KOPT-K1 (cell line): ENCODE results near the gene GMDS.

Source experiments
- H3K27ac ChIP-seq: fragments of 200-600 bp; sonication (generic); 2 replicates; pipeline ENCODE4 v1.5.1; 2016; ENCODE audit warnings: antibody characterized with exemption, mild to moderate bottlenecking, low read depth, low read length; ENCODE audit not compliant: poor library complexity, severe bottlenecking
- H3K36me3 ChIP-seq: fragments of 200-600 bp; sonication (generic); 2 replicates; pipeline ENCODE4 v1.5.1; 2017; ENCODE audit warnings: antibody characterized with exemption, mild to moderate bottlenecking, low read length, moderate library complexity; ENCODE audit not compliant: insufficient read depth
- H3K9me3 ChIP-seq: fragments of 200-600 bp; sonication (generic); 2 replicates; pipeline ENCODE4 v1.5.1; 2017; ENCODE audit warnings: antibody characterized with exemption, low read length, mild to moderate bottlenecking; ENCODE audit not compliant: insufficient read depth, poor library complexity, severe bottlenecking

Gene GMDS

DNA sequence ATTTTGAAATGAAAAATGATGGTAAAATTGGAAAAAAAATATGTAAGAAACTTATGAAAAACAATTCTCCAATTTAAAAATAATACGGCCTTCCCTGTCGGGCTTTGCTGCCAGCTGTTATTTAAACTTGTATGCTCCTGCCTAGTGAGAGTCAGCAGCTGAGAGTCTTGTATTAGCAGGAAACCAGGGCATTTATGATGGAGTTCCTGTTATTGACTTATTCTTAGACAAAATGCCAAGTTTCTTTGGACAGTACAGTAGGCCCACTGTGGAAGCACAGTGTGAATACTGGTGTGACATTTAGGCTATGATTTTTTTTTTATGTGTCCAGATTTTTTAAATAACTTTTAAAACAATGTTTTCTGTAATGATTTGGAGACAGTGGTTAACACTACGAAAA is 42.1 kb downstream of the GMDS start:
- H3K27ac ChIP-seq = no peak overlapping the region
- H3K36me3 ChIP-seq = no peaks in the 10 kb centered on the region
- no peaks in the 10 kb centered on the region for H3K9me3 ChIP-seq

DNA sequence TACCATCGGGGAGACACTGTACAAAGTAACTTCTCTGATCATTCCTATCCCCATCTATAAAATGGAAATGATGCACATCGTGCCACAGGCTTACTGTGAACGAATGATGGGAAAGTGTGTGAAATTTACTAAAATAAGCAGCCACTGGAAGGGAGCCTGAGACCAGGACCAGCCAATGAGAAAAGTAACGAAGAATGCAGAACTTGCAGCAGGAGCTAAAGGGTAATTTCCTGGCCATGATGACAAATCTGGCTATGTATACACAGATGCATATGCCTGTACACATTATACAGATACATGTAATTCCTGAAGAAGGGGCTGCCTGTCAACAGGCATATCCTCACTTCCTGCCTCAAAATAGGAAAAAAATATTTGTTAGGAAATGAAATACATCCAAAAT is 47.4 kb downstream of the GMDS start:
- Histone ChIP-seq H3K9me3 (peaks cover 1% of the 10 kb centered on the region), H3K36me3 (no peaks in the 10 kb centered on the region), H3K27ac (no peak overlapping the region)

DNA sequence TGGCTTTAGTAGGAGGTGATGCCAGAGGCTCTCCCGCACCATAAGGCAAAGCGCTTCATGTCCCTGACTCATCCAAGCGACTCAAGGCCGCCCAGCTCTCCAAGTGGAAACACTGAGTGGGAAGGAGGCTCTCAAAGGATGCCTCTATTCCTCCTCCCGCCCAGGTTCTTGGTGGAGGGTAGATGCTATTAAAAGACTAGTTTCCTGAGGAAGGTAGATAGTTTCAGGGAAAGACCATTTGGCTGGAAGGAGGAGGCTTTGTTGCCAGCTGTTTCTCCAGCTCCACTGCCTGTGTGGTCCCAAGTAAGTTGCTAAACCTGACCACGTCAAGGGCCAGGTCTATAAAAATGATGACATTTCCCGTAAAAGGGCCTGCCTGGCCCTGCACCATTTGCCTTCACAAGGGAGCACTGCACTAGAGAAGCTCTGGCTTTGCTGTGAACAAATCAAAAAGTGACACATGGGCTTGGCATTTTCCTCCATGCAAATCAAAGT is 48.2 kb downstream of the GMDS start:
- 0 out of 2 replicates have a peak, but pooled peaks cover 7% of the 10 kb centered on the region for H3K36me3 ChIP-seq
- no peak overlapping the region for H3K27ac ChIP-seq
- peaks cover 9% of the 10 kb centered on the region for H3K9me3 ChIP-seq

- Histone ChIP-seq H3K27ac (no peak overlapping the region), H3K9me3 (peaks cover 17% of the 10 kb centered on the region), H3K36me3 (0 out of 2 replicates have a peak, but pooled peaks cover 7% of the 10 kb centered on the region)
Observed at GRCh38 chr6:2196079-2196679, 49.2 kb downstream of the GMDS start.

DNA sequence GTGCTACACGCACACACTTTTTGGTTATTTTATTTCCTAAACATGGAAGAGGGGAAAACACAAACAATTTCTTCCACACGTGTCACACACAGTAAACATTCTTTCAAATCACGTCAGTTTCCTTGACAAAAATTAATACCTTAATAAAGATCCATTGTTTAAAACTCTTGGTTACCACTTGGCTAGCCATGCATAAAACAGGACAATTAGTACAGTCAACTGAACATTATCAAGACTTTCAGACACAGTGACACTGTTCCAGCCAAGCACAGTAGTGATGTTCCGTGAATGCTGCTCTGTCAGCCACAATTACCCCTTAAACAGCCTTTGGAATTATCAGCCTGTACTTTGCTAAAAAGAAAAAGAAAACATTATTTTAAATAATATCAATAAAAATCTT is 50.8 kb downstream of the GMDS start:
- Histone ChIP-seq H3K27ac (no peak overlapping the region), H3K36me3 (0 out of 2 replicates have a peak, but pooled peaks cover 7% of the 10 kb centered on the region)

GRCh38 chr6:2193931-2194330 is 51.5 kb downstream of the GMDS start:
- Histone ChIP-seq H3K27ac (no peak overlapping the region), H3K36me3 (0 out of 2 replicates have a peak, but pooled peaks cover 7% of the 10 kb centered on the region), H3K9me3 (peaks cover 17% of the 10 kb centered on the region)

More for the DNA sequence above, 50.8 kb downstream of the GMDS start:
- peaks cover 17% of the 10 kb centered on the region for H3K9me3 ChIP-seq

DNA sequence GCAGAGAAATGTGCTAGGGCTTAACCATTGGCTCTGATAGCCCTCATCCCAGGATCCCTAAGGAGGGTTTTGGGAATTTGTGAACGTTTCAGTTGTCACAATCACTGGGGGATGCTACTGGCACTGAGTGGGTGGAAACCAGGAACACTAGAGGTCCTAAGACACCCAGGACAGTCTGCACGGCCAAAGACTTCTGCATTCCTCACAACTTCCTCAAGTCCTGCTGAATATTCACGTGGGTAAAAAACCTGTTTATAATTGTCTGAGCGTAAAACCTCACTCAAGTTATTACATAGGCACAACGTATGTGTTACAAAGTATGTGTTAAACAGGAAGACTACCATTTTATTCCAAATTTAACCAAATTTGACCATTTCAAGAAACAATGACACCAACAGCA is 52.4 kb downstream of the GMDS start:
- H3K9me3 ChIP-seq = peaks cover 17% of the 10 kb centered on the region
- H3K27ac ChIP-seq = no peak overlapping the region

DNA sequence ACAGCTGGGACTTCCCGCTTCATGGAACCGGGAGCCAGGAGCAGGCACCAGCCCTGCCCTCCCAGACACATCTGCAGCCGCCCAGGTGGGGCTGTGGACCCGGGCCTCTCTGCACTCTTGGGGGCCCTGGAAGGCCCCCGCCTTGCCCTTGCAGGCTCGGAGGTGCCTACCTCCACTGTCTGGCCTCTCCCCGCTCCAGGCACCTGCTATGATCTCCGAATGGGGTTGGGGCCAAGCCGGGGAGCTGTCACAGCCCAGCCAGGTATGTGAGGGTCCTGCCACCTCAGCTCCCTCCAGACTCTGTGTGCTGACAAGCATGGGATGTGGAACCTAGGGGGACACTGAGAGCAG is 54.0 kb downstream of the GMDS start:
- Histone ChIP-seq H3K27ac (no peak overlapping the region), H3K36me3 (0 out of 2 replicates have a peak, but pooled peaks cover 7% of the 10 kb centered on the region), H3K9me3 (peaks cover 17% of the 10 kb centered on the region)

More for the DNA sequence above, 52.4 kb downstream of the GMDS start:
- H3K36me3 ChIP-seq = 0 out of 2 replicates have a peak, but pooled peaks cover 7% of the 10 kb centered on the region

DNA sequence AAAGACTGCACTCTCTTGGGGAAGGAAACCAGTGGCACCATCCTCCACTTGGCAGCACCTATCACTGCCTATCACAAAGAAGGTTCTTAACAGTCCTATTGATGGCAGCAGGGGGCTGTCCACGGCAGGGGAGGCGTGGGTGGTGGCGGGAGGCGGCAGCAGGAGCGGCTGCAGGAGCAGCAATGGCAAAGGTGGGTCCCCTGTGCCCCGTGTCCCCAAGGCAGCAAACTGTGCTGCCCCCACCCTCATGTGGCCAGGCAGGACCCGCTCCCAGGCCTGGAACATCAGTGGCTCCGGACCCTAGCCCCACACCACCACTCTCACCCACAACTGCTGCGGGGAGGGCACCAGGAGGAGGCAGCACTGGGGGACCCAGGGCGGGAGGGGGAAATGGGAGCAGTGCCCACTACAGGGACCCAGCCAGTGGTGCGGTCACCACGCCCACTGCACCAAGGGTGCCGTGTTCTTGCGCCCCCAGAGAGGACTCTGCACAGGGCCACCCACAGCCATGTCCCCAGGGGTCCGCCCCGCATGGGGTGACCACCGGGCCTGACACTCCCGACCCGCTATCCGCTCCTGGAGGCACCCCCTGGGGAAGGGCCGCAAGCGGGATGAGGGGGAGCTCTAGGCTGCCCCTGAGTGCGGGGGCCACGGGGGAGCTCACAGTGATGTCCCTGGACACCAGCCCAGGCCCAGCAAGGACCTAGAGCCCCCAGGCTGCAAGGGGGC is 54.6 kb downstream of the GMDS start:
- Histone ChIP-seq H3K27ac (no peak overlapping the region), H3K36me3 (0 out of 2 replicates have a peak, but pooled peaks cover 7% of the 10 kb centered on the region), H3K9me3 (peaks cover 17% of the 10 kb centered on the region)

GRCh38 chr6:2188856-2189384 is 56.5 kb downstream of the GMDS start:
- H3K27ac ChIP-seq = no peak overlapping the region
- peaks cover 17% of the 10 kb centered on the region for H3K9me3 ChIP-seq
- 0 out of 2 replicates have a peak, but pooled peaks cover 7% of the 10 kb centered on the region for H3K36me3 ChIP-seq

GRCh38 chr6:2188397-2188796 is 57.0 kb downstream of the GMDS start:
- no peak overlapping the region for H3K27ac ChIP-seq
- H3K36me3 ChIP-seq = 0 out of 2 replicates have a peak, but pooled peaks cover 7% of the 10 kb centered on the region
- peaks cover 17% of the 10 kb centered on the region for H3K9me3 ChIP-seq

GRCh38 chr6:2187826-2188225 is 57.6 kb downstream of the GMDS start:
- peaks cover 14% of the 10 kb centered on the region for H3K9me3 ChIP-seq
- 0 out of 2 replicates have a peak, but pooled peaks cover 6% of the 10 kb centered on the region for H3K36me3 ChIP-seq
- no peak overlapping the region for H3K27ac ChIP-seq

GRCh38 chr6:2186516-2186915 is 58.9 kb downstream of the GMDS start:
- Histone ChIP-seq H3K27ac (no peak overlapping the region), H3K36me3 (no peaks in the 10 kb centered on the region), H3K9me3 (peaks cover 1% of the 10 kb centered on the region)

DNA sequence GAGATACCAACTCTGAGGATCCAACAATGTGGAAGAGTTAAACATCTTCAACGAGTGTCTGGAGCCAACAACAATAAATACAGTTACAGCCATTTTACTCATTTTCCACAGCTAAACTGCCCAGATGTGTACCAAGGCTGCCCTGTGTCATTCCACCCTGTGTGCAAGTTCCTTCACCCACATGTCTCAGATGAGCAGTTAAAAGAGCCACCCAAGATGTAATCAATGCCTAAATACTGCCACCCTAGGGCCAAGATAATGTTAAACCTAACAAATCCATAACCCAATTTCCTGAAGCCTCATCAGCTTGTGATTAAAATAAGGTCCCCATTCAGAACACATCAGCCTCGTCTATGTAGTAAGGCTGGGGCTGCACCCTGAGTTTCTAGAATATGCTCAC is 59.9 kb downstream of the GMDS start:
- Histone ChIP-seq H3K9me3 (no peaks in the 10 kb centered on the region), H3K27ac (no peak overlapping the region), H3K36me3 (no peaks in the 10 kb centered on the region)

DNA sequence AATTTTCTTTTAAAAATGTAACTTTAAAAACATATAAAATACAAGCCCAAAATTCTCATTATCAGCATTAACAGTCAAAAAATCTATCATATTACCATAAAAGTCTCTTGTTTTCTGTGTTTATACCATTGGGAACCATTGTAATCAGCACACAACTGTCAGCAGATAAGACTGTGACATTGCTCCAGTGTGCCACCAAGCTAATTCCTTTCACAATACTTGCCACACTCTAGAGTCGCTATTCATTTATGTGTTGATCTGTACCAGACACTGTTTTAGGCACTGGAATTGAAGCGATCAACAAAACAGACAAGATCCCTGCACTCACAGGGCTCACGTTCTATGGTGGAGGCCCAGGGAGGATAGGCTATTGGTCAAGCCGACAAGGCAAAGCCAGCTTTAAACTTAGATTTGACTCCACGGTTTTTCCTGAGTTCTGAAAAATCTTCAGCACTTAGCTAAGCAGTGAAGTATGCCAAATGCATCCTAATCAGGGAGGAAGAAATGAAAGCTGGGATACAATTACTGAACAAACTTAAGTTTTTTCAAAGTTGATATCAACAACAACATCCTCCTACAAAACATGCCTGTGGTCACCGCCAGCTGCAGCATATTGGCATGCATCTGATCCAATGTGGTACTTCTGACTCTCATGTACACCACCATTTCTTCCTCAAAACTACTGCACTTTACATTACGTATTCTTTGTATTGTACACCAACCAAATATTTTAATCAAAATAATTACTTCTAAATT is 60.5 kb downstream of the GMDS start:
- no peaks in the 10 kb centered on the region for H3K36me3 ChIP-seq
- no peaks in the 10 kb centered on the region for H3K9me3 ChIP-seq
- no peak overlapping the region for H3K27ac ChIP-seq
